Ishikawa (cell line): ENCODE measurements around the gene ORAI1.

Experiments
- CEBPB ChIP-seq: IDR thresholded peaks from 2 replicates; pipeline ENCODE4 v1.6.1; 2012
- CREB1 ChIP-seq: IDR thresholded peaks from 2 replicates; pipeline ENCODE4 v1.6.1; 2012; ENCODE audit warnings: low read depth
- EGR1 ChIP-seq: IDR thresholded peaks from 2 replicates; pipeline ENCODE4 v1.6.1; 2012
- EP300 ChIP-seq: IDR thresholded peaks from 2 replicates; pipeline ENCODE4 v1.6.1; 2012; ENCODE audit warnings: borderline replicate concordance
- FOXM1 ChIP-seq: IDR thresholded peaks from 2 replicates; pipeline ENCODE4 v1.6.1; 2012; ENCODE audit warnings: low read depth, borderline replicate concordance
- MAX ChIP-seq: IDR thresholded peaks from 2 replicates; pipeline ENCODE4 v1.6.1; 2012
- NFIC ChIP-seq: IDR thresholded peaks from 2 replicates; pipeline ENCODE4 v1.6.1; 2012
- RAD21 ChIP-seq: IDR thresholded peaks from 2 replicates; pipeline ENCODE4 v1.6.1; 2012; ENCODE audit warnings: low read depth
- REST ChIP-seq: IDR thresholded peaks from 2 replicates; pipeline ENCODE4 v1.6.1; 2012; ENCODE audit warnings: low read depth, mild to moderate bottlenecking
- TAF1 ChIP-seq: IDR thresholded peaks from 2 replicates; pipeline ENCODE4 v1.6.1; 2012; ENCODE audit warnings: low read depth, mild to moderate bottlenecking
- TCF12 ChIP-seq: IDR thresholded peaks from 2 replicates; pipeline ENCODE4 v1.6.1; 2012; ENCODE audit warnings: low read depth
- TEAD4 ChIP-seq: IDR thresholded peaks from 2 replicates; pipeline ENCODE4 v1.6.1; 2012
- USF1 ChIP-seq: IDR thresholded peaks from 2 replicates; pipeline ENCODE4 v1.6.1; 2012
- YY1 ChIP-seq: IDR thresholded peaks from 2 replicates; pipeline ENCODE4 v1.6.1; 2012; ENCODE audit warnings: low read depth
- ZBTB7A ChIP-seq: IDR thresholded peaks from 2 replicates; pipeline ENCODE4 v1.6.1; 2012; ENCODE audit warnings: low read depth

ORAI1 gene

GRCh38 chr12:121668750-121669520 lies 42.6 kb downstream of the ORAI1 start:
- TF ChIP-seq CEBPB (no peak), RAD21 (peak; percentile 38)

GRCh38 chr12:121669521-121669900 lies 43.2 kb downstream of the ORAI1 start, which contains the start of gene MORN3:
TSS of gene MORN3 (minus strand) at chr12:121669654. CDS start at chr12:121669483, 171 bp downstream.
- TF ChIP-seq CEBPB: 0 out of 2 replicates have a peak, but pooled peaks have one; percentile 31
- no peak for TF ChIP-seq REST

- TF ChIP-seq ZBTB7A (0 out of 2 replicates have a peak, but pooled peaks have one; percentile 28), CREB1 (no peak)
These were observed 46.7 kb downstream of the ORAI1 start for GRCh38 chr12:121673013-121673511.

GRCh38 chr12:121676190-121676589 lies 49.9 kb downstream of the ORAI1 start:
- TF ChIP-seq ZBTB7A (no peak), CEBPB (no peak), EP300 (no peak), NFIC (no peak), YY1 (no peak), RAD21 (no peak), FOXM1 (no peak), TCF12 (no peak)

- TF ChIP-seq CEBPB: peak; percentile 27; the same call in 1 of the 2 replicates
- TF ChIP-seq YY1: no peak
- TF ChIP-seq MAX: no peak
These were observed 52.0 kb downstream of the ORAI1 start for GRCh38 chr12:121678305-121678704.

GRCh38 chr12:121678716-121679300 lies 52.5 kb downstream of the ORAI1 start:
- TF ChIP-seq EP300: no peak
- no peak for TF ChIP-seq FOXM1
- no peak for TF ChIP-seq TEAD4
- no peak for TF ChIP-seq TAF1
- TF ChIP-seq USF1: no peak
- TF ChIP-seq ZBTB7A: no peak
- TF ChIP-seq MAX: no peak
- no peak for TF ChIP-seq EGR1
- no peak for TF ChIP-seq REST
- no peak for TF ChIP-seq NFIC
- no peak for TF ChIP-seq TCF12
- no peak for TF ChIP-seq YY1
- no peak for TF ChIP-seq CEBPB
- TF ChIP-seq RAD21: no peak
- TF ChIP-seq CREB1: no peak

GRCh38 chr12:121688966-121689365 lies 62.6 kb downstream of the ORAI1 start:
- TF ChIP-seq ZBTB7A: no peak
- peak; percentile 48 for TF ChIP-seq TEAD4

- no peak for TF ChIP-seq TEAD4
These were observed 63.1 kb downstream of the ORAI1 start for GRCh38 chr12:121689430-121689829.
